HK-2 (cell line): ENCODE measurements around the gene AUH.

ENCODE experiments used
- DNase-seq: peaks from one replicate; pipeline ENCODE4 v3.0.0-alpha.2; 2018; ENCODE audit not compliant: unreplicated experiment

Gene AUH

DNA sequence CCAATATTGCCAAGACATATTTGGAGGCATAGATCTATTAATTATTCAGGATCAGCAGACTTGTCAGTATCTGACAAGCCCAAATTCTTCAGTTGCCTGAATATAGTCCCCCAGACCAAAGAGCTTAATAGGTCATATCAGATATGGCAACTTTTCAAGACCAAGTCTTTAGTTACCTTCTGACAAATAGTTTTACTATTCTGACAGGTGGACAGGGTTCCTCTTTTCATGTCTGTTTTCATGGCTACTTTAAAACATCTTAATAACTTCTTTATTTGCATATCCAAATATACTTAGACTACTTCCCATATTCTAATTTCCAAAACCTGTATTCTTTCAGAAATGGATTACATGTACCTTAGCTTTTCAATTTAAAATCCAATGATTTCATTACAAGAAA, 65.4 kb downstream of the AUH start:
- no peak for DNase-seq

DNA sequence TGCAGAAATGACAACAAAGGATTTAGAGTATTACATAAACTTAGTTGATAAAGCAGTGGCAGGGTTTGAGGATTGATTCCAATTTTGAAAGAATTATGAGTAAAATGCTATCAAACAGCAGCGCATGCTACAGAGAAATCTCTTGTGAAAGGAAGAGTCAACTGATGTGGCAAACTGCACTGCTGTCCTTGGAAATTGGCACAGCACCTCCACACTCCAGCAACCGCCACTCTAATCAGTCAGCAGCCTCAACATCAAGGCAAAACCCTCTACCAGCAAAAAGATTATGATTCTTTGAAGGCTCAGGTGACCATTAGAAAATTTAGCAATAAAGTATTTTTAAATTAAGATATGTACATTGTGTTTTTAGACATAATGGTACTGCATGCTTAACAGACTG, 66.4 kb downstream of the AUH start:
- DNase-seq: no peak

DNA sequence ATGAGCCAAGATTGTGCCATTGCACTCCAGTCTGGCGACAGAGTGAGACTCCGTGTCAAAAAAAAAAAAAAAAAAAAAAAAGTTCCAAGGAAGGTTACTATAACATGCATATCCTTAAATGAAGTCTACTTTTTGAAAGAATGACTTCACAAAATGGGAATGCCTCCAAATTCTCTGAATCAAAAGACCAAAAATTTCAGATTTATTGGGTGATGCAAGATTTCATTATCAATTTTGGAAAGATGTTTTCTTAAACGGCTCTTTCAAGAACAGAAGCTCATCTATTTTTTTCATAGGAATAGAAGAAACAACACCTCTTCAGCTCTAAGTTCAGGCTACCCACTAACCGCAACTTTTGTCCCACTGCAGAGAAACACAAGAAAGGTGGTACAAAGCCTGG, 69.9 kb downstream of the AUH start:
- no peak for DNase-seq

DNA sequence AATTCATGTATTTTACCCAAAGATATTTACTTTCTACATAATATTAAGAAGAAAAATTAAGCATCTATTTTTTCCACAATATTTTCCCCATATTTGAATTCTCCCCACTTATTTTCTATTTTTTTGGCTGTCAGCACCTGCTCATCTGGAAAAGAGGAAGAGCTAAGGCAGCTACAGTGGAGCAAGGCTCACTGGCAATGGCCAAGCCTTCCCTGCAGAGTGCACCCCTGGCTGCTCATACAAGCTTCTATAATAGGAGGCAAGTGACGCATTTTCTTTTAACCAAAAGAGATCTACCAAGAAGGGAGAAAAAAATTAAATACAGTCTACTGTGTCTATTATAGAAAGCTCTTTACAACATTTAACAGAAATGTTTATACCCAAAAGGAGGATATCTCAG, 72.5 kb downstream of the AUH start:
- DNase-seq: no peak

DNA sequence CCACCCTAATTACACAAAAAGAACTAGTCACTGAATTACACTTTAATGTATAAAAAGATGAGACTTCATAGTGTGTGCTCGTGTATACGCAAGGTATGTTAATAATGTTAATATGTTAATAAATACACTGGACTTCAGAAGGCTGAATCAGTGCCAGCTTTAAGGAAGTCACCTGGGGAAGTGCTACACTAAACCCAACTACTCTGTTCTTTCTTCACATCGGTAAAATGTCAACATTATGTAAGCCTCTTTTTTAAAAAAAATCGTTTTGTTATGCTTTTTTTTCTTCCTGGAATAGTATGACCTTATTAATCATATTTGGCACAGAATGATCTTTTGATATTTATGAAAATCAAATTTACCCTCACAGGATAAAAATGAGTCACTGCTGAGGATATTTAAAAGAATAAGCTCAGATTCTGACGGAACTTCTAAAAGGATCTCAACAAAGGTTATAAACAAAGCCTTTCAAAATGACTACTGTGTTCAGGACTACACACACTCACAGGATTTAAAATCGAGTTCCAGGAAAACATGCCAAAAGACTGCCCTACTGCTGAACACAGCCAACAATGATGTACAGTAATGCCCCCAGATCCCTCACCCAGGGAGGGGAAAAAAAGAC, 75.9 kb downstream of the AUH start:
- no peak for DNase-seq

DNA sequence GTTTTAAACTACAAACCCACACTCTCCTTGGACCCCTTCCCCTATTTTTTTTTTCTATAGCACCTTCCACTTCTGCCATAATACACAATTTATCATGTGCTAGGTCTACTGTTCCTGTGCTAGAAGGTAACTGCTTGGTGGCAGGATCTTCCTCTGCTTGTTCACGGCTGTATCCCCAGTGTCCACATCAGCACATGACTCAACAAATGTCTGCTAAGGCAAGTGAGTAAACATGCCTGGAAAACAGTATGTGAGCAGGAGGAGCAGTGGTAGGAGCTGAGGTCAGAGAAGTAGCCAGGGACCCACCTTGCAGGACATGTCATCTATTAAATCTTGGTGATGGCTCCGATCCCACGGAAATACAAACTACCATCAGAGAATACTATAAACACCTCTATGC, 79.4 kb downstream of the AUH start:
- DNase-seq: no peak

DNA sequence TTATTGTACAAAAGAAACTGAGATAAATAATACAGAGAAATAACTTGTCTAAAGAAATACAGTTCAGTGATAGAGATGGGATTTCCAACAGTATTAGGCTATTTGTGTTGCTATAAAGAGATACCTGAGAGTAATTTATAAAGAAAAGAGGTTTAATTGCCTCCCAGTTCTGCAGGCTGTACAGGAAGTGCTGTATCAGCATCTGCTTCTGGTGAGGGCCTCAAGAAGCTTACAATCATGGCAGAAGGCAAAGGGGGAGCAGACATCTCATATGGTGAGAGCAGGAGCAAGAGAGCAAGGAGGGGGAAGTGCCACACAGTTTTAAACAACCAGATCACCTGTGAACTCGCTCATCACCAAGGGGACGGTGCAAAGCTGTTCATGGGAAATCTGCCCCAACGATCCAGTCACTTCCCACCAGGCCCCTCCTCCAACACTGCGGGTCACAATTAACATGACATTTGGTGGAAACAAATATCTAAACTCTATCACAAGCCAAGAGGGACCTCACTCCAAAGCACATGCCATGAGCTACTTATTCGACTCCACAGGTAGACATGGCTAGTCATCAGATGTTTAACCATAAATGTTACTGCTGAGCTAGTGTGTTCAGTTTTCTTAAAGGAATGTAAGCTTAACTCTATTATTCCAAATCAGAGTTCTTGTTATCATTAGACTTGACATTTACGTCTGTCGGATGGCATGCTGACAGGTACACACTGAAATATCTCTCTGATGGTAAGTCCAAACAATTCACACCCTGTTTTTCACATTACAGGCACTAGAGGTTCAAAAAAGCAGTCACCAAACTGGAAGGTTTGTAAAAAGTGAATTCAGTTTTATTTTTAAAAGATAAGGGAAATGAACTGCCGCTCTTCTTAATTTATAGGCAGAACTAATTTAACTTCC, 82.2 kb downstream of the AUH start:
- DNase-seq: no peak

DNA sequence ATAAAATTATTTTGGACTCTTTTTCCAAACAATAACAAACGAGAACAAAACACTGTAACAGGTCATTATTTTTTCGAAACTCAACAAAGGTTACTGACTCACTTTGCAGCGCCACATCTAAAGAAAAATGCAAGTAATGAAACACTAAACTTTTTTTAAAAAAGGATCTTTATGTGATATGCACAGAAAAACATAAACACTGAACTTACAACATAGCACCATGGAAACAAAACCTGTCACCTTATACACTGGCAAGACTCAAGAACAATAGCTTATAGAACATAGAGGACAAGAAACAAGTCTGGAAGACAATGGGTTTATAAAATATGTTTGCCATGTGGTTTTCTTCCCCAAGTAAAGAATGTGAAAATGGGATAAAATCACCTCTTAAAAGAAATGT, 85.2 kb downstream of the AUH start:
- DNase-seq: no peak

DNA sequence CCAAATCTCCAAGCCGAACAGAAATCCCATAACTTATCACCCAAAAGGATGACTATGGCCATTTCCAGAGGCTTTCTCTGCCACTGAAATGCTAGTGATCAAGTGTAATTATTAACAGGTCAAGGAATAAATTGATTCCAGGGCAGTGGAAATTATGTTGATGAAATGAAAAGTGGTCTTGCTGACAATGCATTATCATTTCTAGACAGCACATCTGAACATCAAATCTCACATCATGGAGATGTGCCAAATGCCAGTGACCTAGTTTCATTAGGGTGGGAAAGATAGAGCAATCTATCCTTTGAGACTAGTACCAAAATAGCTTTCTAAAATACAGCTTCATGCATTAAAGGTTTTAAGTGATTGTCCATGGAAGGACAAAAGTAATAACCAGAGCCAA, 86.1 kb downstream of the AUH start:
- DNase-seq: no peak

DNA sequence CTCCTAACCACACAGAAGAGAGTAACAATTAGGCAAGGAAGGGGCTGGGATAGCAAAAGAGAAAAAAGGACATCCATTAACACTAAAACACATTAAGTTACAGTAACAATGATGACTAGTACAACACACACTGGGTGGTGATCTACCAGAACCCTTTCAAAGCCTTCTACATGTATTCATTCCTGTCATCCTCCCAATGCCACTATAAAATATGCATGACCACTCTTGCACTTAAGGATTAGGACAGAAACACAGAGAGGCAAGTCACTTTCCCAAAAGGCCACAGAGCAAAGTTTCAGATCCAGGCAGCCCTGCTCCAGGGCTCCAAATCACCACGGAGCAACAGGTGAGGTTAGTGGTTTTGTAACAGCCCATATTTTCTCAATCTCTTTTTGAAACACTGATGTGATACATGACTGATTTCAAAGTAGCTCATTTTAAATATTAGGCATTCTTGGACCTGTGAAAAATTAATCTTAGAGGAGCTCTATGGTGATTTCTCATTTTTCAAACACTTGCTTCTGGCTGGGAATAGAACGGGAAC, 86.7 kb downstream of the AUH start:
- no peak for DNase-seq

DNA sequence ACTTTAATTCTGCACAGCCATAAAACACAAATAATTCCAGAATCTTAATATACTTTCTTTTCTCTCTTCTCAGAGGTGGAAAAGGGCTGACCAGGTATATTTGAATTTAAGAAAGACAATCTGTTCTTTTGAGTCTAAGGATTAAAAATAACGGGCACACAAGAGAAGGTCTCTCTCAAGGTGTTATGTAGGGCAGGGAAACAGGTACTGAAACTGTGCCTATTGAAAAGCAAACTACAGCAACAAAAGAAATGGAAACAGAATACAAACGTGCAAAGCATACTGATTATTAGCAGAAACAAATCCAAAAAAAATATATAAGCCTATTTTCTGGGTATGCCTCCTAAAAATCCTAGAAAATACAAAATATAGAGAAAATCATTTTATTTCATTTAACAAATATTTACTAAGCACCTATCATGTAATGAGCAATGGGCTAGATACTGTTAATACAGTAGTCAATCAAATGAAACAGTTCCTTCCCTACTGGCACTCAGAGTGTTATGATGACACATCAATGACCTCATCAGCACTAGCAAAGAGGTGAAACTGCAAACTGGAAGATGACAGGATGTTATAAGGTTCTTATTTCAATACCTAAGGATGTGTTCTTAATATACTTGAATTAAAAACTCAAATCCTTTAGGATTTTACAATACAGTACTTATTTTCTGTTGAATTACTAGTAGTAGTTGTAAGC, 87.7 kb downstream of the AUH start:
- DNase-seq: no peak

DNA sequence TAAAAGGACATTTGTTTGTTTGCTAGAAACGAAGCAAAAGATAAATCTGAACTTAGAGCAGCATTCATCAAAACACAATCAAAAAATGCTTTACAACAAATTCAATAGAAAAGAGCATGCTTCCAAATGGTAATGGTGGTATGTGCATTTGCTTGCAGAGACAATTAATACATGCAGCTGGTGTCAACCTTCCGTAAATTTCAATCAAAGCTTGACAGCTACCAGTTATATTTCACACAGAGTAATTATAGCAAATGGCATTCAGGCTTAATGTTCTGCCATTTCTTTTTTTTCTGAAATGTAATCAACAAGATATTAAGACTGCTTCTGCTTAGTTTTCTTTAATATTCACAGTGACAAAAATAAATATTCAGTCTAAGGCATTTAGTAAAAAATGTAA, 90.6 kb downstream of the AUH start:
- DNase-seq: no peak

DNA sequence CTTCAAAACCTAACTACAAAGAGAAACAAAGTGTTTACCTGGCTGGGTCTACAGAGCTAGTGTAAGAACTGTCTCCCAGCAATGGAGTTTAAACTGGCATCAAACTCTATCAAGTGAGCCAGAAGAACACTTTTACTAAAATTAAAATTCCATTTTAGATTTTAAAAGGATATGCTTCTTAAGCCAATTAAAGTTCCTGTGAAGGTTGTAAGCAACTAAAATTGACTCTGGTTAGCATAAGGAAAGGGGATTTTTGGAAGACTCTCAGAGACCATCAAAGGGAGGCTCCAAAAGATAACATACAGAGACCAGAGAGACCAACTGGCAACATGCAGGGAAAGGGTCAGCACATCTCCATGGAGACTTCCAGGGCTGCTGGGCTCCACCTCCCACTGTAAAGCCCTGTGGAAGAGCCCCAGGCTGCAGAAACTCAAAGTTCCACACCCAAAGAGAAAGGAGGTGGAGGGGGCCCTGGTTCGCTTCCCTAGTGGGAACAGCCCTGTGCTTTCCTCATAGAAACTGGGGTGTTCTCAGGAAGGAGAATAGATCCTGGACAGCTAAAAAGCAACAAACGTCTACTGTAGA, 91.7 kb downstream of the AUH start:
- no peak for DNase-seq

DNA sequence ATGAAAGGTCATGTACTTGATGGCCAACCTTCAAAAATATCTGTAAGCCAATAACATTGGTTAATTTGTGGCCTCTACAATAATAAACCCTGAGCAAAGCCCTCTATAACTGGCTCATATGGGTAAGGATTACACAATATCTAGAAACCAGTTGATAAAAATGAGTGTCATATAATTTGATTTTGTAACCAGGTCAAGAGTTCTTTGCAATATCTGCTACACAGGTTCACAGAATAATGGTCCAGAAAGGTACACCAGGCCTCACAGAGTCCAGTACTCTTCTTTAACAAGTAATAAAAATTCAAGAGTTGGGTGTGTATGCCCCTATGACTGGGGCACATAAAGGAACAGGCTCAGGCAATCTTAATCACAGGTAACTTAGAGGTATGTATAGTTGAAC, 95.3 kb downstream of the AUH start:
- no peak for DNase-seq

DNA sequence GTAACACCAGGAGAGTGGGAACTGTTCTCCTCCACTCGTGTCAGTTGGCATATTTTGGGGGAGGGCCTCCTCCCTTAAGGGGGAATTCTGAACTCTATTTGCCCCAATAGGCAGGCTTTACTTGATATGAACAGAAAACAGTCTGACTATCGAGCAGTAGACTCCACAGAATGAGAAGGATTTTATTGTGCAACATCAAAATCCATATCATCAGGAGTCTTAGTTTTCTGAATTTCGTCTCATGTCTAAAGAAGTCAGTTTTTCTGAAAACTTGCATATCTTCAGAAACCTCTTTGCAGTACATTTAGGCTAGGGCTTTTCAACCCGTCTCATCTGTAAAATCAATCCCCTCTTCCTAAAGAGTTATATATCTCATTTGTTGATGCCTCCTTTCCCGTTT, 96.2 kb downstream of the AUH start:
- no peak for DNase-seq

DNA sequence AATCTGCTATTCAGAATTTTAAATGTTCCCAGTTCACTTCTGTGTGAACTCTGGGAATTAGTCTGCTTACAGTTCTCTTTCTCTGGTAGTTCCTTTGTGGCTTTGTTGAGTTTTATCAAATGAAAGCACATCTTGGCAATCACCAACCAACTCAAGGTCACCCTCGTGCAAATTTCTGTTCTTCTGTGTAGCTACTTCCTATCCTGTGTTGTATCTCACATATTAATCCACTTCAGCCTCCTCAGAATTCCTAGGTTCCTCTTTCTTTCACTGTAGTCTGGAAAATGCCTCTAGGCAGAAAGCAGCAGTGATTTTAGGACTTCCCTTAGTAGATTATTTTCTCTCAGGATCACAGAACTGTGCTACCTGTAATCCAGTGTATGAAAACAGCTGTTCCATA, 100.3 kb downstream of the AUH start:
- DNase-seq: no peak

DNA sequence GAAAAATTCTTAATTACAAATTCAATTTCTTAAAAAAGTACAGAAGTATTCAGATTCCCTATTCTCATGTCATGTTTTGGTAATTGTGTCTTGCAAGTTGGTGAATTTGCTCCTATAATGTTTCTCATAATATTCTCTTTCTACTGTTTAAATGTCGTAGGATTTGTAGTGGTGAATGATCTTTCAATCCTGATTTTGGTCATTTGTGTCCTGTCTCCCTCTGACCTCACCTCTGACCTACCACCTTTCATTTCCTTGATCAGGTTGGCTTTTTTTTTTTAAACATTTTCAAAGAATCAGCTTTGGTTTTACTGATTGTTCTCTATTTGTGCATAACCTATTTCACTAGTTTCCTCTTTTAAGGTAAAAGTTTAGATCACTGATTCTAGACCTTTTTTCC, 102.6 kb downstream of the AUH start:
- no peak for DNase-seq

DNA sequence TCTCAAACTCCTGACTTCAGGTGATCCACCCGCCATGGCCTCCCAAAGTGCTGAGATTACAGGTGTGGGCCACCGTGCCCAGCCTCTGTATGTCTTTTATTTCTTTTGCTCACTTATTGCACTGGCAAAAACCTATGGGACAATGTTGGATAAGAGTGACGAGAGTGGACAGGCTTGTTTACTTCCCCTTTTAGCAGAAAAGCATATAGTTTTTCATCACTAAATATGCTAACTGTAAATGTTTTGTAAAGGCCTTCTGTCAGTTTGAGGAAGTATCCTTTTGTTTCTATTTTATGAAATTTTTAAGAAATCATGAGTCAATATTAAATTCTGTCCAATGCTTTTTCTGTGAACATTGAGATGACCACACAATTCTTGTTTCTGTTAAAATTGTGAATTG, 103.3 kb downstream of the AUH start:
- DNase-seq: no peak

DNA sequence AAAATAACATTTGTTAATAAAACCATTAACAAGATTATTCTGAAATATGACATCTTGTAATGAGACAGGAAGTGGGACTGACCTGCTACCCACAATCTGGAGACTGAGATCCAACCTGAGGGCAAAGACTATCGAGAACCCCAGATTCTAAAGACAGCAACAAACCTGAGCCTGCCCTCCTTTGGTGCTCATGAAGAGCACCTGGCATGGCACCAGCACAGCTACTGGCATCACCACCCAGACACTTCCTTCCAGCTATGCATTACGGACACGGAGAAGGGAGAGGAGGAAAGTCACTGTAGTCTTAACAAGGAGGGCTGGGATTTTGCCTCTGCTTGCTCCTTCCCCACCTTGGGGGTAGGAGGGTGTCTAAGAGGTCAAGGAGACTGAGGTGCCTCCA, 105.5 kb downstream of the AUH start:
- DNase-seq: no peak

DNA sequence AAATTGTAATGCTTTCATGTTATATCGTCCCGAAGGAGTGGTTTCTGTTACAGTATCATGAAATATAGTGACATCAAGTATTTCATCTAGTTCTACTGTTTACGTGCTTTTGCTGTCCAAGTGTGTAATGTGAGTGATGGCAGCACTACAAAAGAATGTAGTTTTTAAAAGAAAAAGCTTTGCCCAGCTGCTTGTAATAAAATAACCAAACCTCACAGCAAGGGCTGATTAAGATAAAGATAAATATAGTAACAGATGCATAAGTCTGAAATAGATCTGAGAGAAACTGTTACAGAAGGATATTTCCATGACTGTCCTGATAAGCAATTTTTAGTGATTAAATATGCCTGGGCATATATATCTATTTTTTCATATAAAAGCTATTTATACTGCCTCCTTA, 106.4 kb downstream of the AUH start:
- DNase-seq: no peak

DNA sequence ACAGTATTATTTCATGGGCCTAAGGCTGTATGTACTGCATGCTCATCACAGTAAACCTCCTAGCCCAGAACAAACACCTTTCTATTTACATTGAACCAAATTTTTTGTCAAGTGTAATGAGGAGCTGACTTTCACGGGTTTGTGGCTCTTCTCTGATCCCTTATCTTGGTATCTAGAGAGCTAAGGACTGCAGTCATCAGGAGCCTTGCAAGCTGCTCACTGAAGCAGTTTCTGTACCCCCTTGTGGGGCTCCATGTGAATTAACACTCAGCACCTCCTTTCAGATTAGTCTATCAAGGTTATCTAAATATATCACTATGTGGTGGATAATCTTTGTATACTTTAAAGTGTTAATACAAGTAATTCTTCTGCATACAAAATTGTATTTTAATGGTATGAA, 108.2 kb downstream of the AUH start:
- no peak for DNase-seq

DNA sequence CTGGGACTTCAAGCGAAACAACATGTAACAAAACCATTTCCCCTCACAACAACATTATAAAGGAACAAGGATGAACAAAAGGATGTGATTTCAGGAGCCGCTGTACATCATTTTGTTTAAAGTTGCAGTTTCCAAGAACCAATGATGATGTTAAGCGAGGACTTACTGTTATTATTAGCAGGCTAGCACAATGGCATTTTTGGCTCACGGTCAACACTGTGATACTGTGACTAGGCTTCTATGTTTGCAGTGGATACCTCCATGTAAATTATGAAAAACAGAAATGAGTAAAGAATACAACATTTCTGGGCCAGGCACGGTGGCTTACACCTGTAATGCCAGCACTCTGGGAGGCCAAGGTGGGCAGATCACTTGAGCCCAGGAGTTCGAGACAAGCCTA, 113.0 kb downstream of the AUH start:
- DNase-seq: no peak
